Measurements from ENCODE around the gene HHAT. TPM values are rescaled to one million over a fixed set of nuclear protein-coding genes. Genes with fewer than 3 reads are reported as not detected.

The HHAT gene
- total and polyA plus RNA-seq, 2 experiments from 2014 or later: 1.6 to 1.9 TPM

GRCh38 chr1:210445931-210446330 lies 117.2 kb downstream of the HHAT start:
- Histone ChIP-seq H3K9ac (no peak overlapping the region), H3K27ac (no peak overlapping the region), H3K36me3 (ENCODE audit: low read depth) (no peaks in the 10 kb centered on the region), H3F3A (ENCODE audit: insufficient read depth) (no peaks in the 10 kb centered on the region), H3K4me3 (no peak overlapping the region), H3K9me2 (ENCODE audit: insufficient read depth) (no peaks in the 10 kb centered on the region), H4K20me1 (ENCODE audit: insufficient read depth) (no peaks in the 10 kb centered on the region; the same call in 1 of the 2 replicates), H2AFZ (no peak overlapping the region), H3K4me1 (ENCODE audit: insufficient read depth) (no peaks in the 10 kb centered on the region), H3K27me3 (replicated peaks; ENCODE audit: insufficient read depth) (0 out of 2 replicates have a peak, but pooled peaks cover 7% of the 10 kb centered on the region), H3K9me3 (ENCODE audit: low read depth) (no peaks in the 10 kb centered on the region), H3K4me2 (ENCODE audit: unreplicated experiment) (no peak overlapping the region), H3K79me2 (ENCODE audit: insufficient read depth) (no peaks in the 10 kb centered on the region)
- 66 to 70% methylated on average over 7 of the region's 7 CpGs for whole genome bisulfite sequencing, 2 experiments (ENCODE audit: low coverage in 1 of 2, low lambda C conversion rate in 2 of 2, missing lambda C conversion rate in 2 of 2)
- in situ Hi-C loops (cut with MboI): no loop called here
- no peak for DNase-seq
- TF ChIP-seq EZH2 (IDR thresholded peaks at IDR 0.05; ENCODE audit: insufficient read depth, poor library complexity, severe bottlenecking) (no peak), EZH2phosphoT487 (IDR thresholded peaks at IDR 0.05; ENCODE audit: insufficient read depth, low read depth) (no peak)

DNA sequence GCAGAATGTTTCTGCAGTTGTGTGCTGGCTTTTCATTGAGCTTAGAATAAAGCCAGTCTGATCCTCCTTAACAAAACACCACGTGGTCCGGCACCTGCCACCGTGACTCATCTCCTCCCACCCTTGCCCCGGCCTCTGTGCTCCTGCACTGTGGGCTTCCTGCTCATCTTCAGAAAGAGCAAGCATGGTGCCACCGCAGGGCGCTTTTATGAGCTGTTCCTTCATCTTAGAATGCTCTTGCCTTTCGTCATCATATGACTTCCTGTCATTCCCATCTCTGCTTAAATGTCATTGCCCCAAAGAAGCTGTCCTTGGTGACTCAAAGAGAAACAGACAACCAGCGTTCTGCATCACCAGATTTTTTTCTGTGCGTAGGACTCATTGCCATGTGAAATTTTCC lies 117.8 kb downstream of the HHAT start:
- WGBS, 2 experiments (ENCODE audit: low coverage in 1 of 2, low lambda C conversion rate in 2 of 2, missing lambda C conversion rate in 2 of 2): 49 to 52% methylated on average over 9 of the region's 9 CpGs
- Histone ChIP-seq H4K20me1 (ENCODE audit: insufficient read depth) (no peaks in the 10 kb centered on the region; the same call in 1 of the 2 replicates), H3K36me3 (ENCODE audit: low read depth) (no peaks in the 10 kb centered on the region), H2AFZ (no peak overlapping the region), H3K9me3 (ENCODE audit: low read depth) (no peaks in the 10 kb centered on the region), H3K4me1 (ENCODE audit: insufficient read depth) (no peaks in the 10 kb centered on the region), H3K4me3 (no peak overlapping the region), H3K27me3 (replicated peaks; ENCODE audit: insufficient read depth) (0 out of 2 replicates have a peak, but pooled peaks cover 10% of the 10 kb centered on the region), H3K79me2 (ENCODE audit: insufficient read depth) (no peaks in the 10 kb centered on the region), H3F3A (ENCODE audit: insufficient read depth) (no peaks in the 10 kb centered on the region), H3K27ac (no peak overlapping the region), H3K9ac (no peak overlapping the region), H3K9me2 (ENCODE audit: insufficient read depth) (no peaks in the 10 kb centered on the region), H3K4me2 (ENCODE audit: unreplicated experiment) (no peak overlapping the region)
- in situ Hi-C loops (cut with MboI): no loop called here
- TF ChIP-seq EZH2 (IDR thresholded peaks at IDR 0.05; ENCODE audit: insufficient read depth, poor library complexity, severe bottlenecking) (no peak), EZH2phosphoT487 (IDR thresholded peaks at IDR 0.05; ENCODE audit: insufficient read depth, low read depth) (no peak)
- no peak for DNase-seq

GRCh38 chr1:210447456-210448057 lies 118.9 kb downstream of the HHAT start:
- 43 to 50% methylated on average over 5 of the region's 5 CpGs for WGBS, 2 experiments (ENCODE audit: low coverage in 1 of 2, low lambda C conversion rate in 2 of 2, missing lambda C conversion rate in 2 of 2)
- no peak overlapping the region for H3K4me3 ChIP-seq
- H3K9ac ChIP-seq: no peak overlapping the region
- no peak overlapping the region for H3K27ac ChIP-seq
- peaks cover 14% of the 10 kb centered on the region for H3K27me3 ChIP-seq (replicated peaks; ENCODE audit: insufficient read depth)
- H3K9me3 ChIP-seq (ENCODE audit: low read depth): no peaks in the 10 kb centered on the region
- no peak overlapping the region for H2AFZ ChIP-seq
- no peaks in the 10 kb centered on the region for H3K9me2 ChIP-seq (ENCODE audit: insufficient read depth)
- H3K4me1 ChIP-seq (ENCODE audit: insufficient read depth): no peaks in the 10 kb centered on the region
- no peaks in the 10 kb centered on the region; the same call in 1 of the 2 replicates for H4K20me1 ChIP-seq (ENCODE audit: insufficient read depth)
- no peaks in the 10 kb centered on the region for H3F3A ChIP-seq (ENCODE audit: insufficient read depth)
- no peak for DNase-seq
- H3K4me2 ChIP-seq (ENCODE audit: unreplicated experiment): no peak overlapping the region
- H3K36me3 ChIP-seq (ENCODE audit: low read depth): no peaks in the 10 kb centered on the region
- in situ Hi-C loops (cut with MboI): no loop called here
- no peak for TF ChIP-seq EZH2 (IDR thresholded peaks at IDR 0.05; ENCODE audit: insufficient read depth, poor library complexity, severe bottlenecking)
- TF ChIP-seq EZH2phosphoT487 (IDR thresholded peaks at IDR 0.05; ENCODE audit: insufficient read depth, low read depth): no peak
- no peaks in the 10 kb centered on the region for H3K79me2 ChIP-seq (ENCODE audit: insufficient read depth)

DNA sequence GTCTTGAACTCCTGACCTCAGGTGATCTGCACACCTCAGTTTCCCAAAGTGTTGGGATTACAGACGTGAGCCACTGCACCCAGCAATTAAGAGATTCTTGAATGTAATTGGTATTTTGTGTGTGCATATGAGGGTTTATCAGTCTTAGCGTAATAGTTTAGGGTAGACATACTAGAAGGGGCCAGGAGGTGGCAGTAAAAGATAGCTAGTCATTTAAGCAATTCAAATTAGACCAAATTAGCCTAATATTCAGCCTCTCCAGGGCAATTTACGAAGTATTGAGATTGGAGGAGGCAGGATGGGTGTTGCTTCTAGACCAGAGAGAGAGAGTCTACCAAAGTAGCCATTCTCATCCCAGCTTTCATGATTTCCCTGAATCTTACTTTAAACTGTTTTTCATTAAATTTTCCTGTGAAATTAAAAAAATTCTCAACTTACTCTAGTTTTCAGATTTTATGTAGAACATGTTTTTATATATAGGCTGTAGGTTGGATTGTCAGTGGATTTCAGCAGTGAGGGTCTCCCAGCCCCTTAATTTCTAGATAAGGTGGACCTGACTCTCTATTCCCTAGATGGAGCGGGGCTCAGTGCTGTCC lies 119.7 kb downstream of the HHAT start:
- no peak for TF ChIP-seq EZH2 (IDR thresholded peaks at IDR 0.05; ENCODE audit: insufficient read depth, poor library complexity, severe bottlenecking)
- TF ChIP-seq EZH2phosphoT487 (IDR thresholded peaks at IDR 0.05; ENCODE audit: insufficient read depth, low read depth): no peak
- no peak overlapping the region for H3K27ac ChIP-seq
- no peaks in the 10 kb centered on the region for H3F3A ChIP-seq (ENCODE audit: insufficient read depth)
- 27 to 29% methylated on average over 4 of the region's 4 CpGs for WGBS, 2 experiments (ENCODE audit: low coverage in 1 of 2, low lambda C conversion rate in 2 of 2, missing lambda C conversion rate in 2 of 2)
- no peaks in the 10 kb centered on the region for H3K36me3 ChIP-seq (ENCODE audit: low read depth)
- H4K20me1 ChIP-seq (ENCODE audit: insufficient read depth): no peaks in the 10 kb centered on the region; the same call in 1 of the 2 replicates
- no peak overlapping the region for H3K9ac ChIP-seq
- H3K9me3 ChIP-seq (ENCODE audit: low read depth): no peaks in the 10 kb centered on the region
- peaks cover 20% of the 10 kb centered on the region for H3K27me3 ChIP-seq (replicated peaks; ENCODE audit: insufficient read depth)
- no peaks in the 10 kb centered on the region for H3K9me2 ChIP-seq (ENCODE audit: insufficient read depth)
- DNase-seq: peak; percentile 67
- no peaks in the 10 kb centered on the region for H3K4me1 ChIP-seq (ENCODE audit: insufficient read depth)
- no peak overlapping the region for H3K4me2 ChIP-seq (ENCODE audit: unreplicated experiment)
- no peak overlapping the region for H3K4me3 ChIP-seq
- H2AFZ ChIP-seq: no peak overlapping the region
- in situ Hi-C loops (cut with MboI): no loop called here
- no peaks in the 10 kb centered on the region for H3K79me2 ChIP-seq (ENCODE audit: insufficient read depth)

All from GM23248 (cell line).